Type B pancreatic cell (in vitro differentiated cells): ENCODE data around the gene TOGARAM2. TPM values are rescaled to one million over a fixed set of nuclear protein-coding genes. Genes with fewer than 3 reads are reported as not detected.

ENCODE experiments used
- DNase-seq: peaks from one replicate; pipeline ENCODE4 v3.0.0; 2021; ENCODE audit warnings: mixed read lengths; ENCODE audit not compliant: unreplicated experiment; ENCODE audit errors: extremely low spot score
- H3K27ac Mint-ChIP-seq: 2 replicates; pipeline ENCODE4 v1.8.0; 2021; ENCODE audit warnings: mild to moderate bottlenecking, mixed read lengths
- H3K27me3 Mint-ChIP-seq: 2 replicates; pipeline ENCODE4 v1.8.0; 2021; ENCODE audit warnings: mixed read lengths
- H3K36me3 Mint-ChIP-seq: 2 replicates; pipeline ENCODE4 v1.8.0; 2021; ENCODE audit warnings: mixed read lengths
- H3K4me1 Mint-ChIP-seq: one replicate; pipeline ENCODE4 v1.8.0; 2021; ENCODE audit warnings: mixed read lengths; ENCODE audit not compliant: unreplicated experiment
- H3K4me3 Mint-ChIP-seq: 2 replicates; pipeline ENCODE4 v1.8.0; 2021; ENCODE audit warnings: mild to moderate bottlenecking, mixed read lengths
- H3K9me3 Mint-ChIP-seq: 2 replicates; pipeline ENCODE4 v1.8.0; 2021; ENCODE audit warnings: mixed read lengths
- CTCF ChIP-seq: fragments of 200-600 bp; sonication (generic); conservative IDR thresholded peaks from 2 replicates; pipeline ENCODE4 v1.5.0; 2021; ENCODE audit warnings: antibody characterized with exemption, mild to moderate bottlenecking
- total RNA-seq: library from RNA; stranded (reverse); gene quantifications from 2 replicates; pipeline ENCODE4 v1.2.1, GENCODE V29; 2021; ENCODE audit warnings: low replicate concordance

TOGARAM2 gene
- total RNA-seq, 1 donor from 2014 or later, result 1.6 TPM

GRCh38 chr2:29071032-29071975 lies 90.2 kb downstream of the TOGARAM2 start:
- TF ChIP-seq CTCF, result no peak
- DNase-seq, result no peak
- Mint-ChIP-seq H3K9me3 (no peaks in the 10 kb centered on the region), H3K27ac (no peak overlapping the region), H3K4me1 (peaks cover 19% of the 10 kb centered on the region), H3K36me3 (no peaks in the 10 kb centered on the region), H3K27me3 (peaks cover 6% of the 10 kb centered on the region), H3K4me3 (no peak overlapping the region)

GRCh38 chr2:29072251-29072650 lies 91.2 kb downstream of the TOGARAM2 start:
- H3K4me3 Mint-ChIP-seq, result no peak overlapping the region
- DNase-seq, result no peak
- no peaks in the 10 kb centered on the region for H3K36me3 Mint-ChIP-seq
- H3K4me1 Mint-ChIP-seq, result peaks cover 23% of the 10 kb centered on the region
- H3K27ac Mint-ChIP-seq, result no peak overlapping the region
- H3K9me3 Mint-ChIP-seq, result no peaks in the 10 kb centered on the region
- H3K27me3 Mint-ChIP-seq, result peaks cover 9% of the 10 kb centered on the region
- TF ChIP-seq CTCF, result no peak

GRCh38 chr2:29072971-29073725 lies 92.0 kb downstream of the TOGARAM2 start:
- Mint-ChIP-seq H3K27ac (no peak overlapping the region), H3K4me1 (peaks cover 19% of the 10 kb centered on the region), H3K9me3 (peaks cover 4% of the 10 kb centered on the region), H3K4me3 (no peak overlapping the region), H3K36me3 (no peaks in the 10 kb centered on the region), H3K27me3 (peaks cover 9% of the 10 kb centered on the region)
- TF ChIP-seq CTCF, result no peak
- DNase-seq, result no peak

GRCh38 chr2:29073933-29074332 lies 92.8 kb downstream of the TOGARAM2 start:
- peaks cover 4% of the 10 kb centered on the region for H3K9me3 Mint-ChIP-seq
- H3K27me3 Mint-ChIP-seq, result peaks cover 9% of the 10 kb centered on the region
- H3K4me3 Mint-ChIP-seq, result no peak overlapping the region
- no peak for DNase-seq
- no peaks in the 10 kb centered on the region for H3K36me3 Mint-ChIP-seq
- peaks cover 14% of the 10 kb centered on the region for H3K4me1 Mint-ChIP-seq
- H3K27ac Mint-ChIP-seq, result no peak overlapping the region
- no peak for TF ChIP-seq CTCF

GRCh38 chr2:29074411-29074810 lies 93.3 kb downstream of the TOGARAM2 start, which contains the start of gene PCARE:
PCARE (minus strand) TSS chr2:29074523; CDS start chr2:29074261, 262 bp downstream.
- no peak for DNase-seq
- TF ChIP-seq CTCF, result no peak
- H3K36me3 Mint-ChIP-seq, result no peaks in the 10 kb centered on the region
- H3K4me1 Mint-ChIP-seq, result peaks cover 14% of the 10 kb centered on the region
- no peak within 1 kb of the TSS for H3K4me3 Mint-ChIP-seq
- no peak within 1 kb of the TSS for H3K27ac Mint-ChIP-seq
- H3K9me3 Mint-ChIP-seq, result peaks cover 4% of the 10 kb centered on the region
- H3K27me3 Mint-ChIP-seq, result peaks cover 9% of the 10 kb centered on the region
